Umbilical cord (tissue), 2 donors: ENCODE results near the gene RNF150. TPM values are rescaled to one million over a fixed set of nuclear protein-coding genes. Genes with fewer than 3 reads are reported as not detected.
A peak's percentile ranks its signal among the peaks of the same experiment; 100 is the strongest.

Experiments
- DNase-seq: peaks from one replicate; pipeline ENCODE4 v3.0.0-alpha.2; 2015; ENCODE audit warnings: low spot score
- total RNA-seq: library from RNA; depleted of rRNA; stranded (reverse); fragments of >200 nt; gene quantifications from one replicate; pipeline ENCODE4 v1.2.3, GENCODE V29; 2014; ENCODE audit warnings: low replicate concordance; ENCODE audit not compliant: insufficient read depth

RNF150 gene
- total RNA-seq, 1 donor from 2014 or later, result 8.7 TPM

- no peak for DNase-seq
Observed at GRCh38 chr4:140867356-140867755, 265.9 kb downstream of the RNF150 start.

GRCh38 chr4:140866492-140867005 is 266.7 kb downstream of the RNF150 start:
- no peak for DNase-seq

- no peak for DNase-seq
Observed at GRCh38 chr4:140865253-140866217, 267.7 kb downstream of the RNF150 start.

- DNase-seq, result no peak
Observed at GRCh38 chr4:140863197-140863596, 270.1 kb downstream of the RNF150 start.

GRCh38 chr4:140862177-140862442 is 271.2 kb downstream of the RNF150 start:
- DNase-seq, result no peak

- DNase-seq, result peak; percentile 91
Observed at GRCh38 chr4:140861359-140862176, 271.7 kb downstream of the RNF150 start.

GRCh38 chr4:140858897-140859296 is 274.4 kb downstream of the RNF150 start:
- no peak for DNase-seq

- DNase-seq, result no peak
Observed at GRCh38 chr4:140857111-140857510, 276.2 kb downstream of the RNF150 start.

GRCh38 chr4:140856621-140857062 is 276.6 kb downstream of the RNF150 start:
- DNase-seq, result no peak

GRCh38 chr4:140854168-140854567 is 279.1 kb downstream of the RNF150 start:
- DNase-seq, result no peak

- DNase-seq, result no peak
Observed at GRCh38 chr4:140851804-140852203, 281.5 kb downstream of the RNF150 start.

GRCh38 chr4:140851032-140851636 is 282.1 kb downstream of the RNF150 start:
- peak; percentile 83 for DNase-seq

GRCh38 chr4:140849526-140849925 is 283.7 kb downstream of the RNF150 start:
- peak; percentile 8 for DNase-seq

- no peak for DNase-seq
Observed at GRCh38 chr4:140846736-140847135, 286.5 kb downstream of the RNF150 start.

- DNase-seq, result no peak
Observed at GRCh38 chr4:140844061-140844460, 289.2 kb downstream of the RNF150 start.

GRCh38 chr4:140841186-140841585 is 292.1 kb downstream of the RNF150 start:
- DNase-seq, result no peak

GRCh38 chr4:140839888-140840790 is 293.1 kb downstream of the RNF150 start:
- DNase-seq, result peak; percentile 98

- peak; percentile 82 for DNase-seq
Observed at GRCh38 chr4:140839406-140839805, 293.9 kb downstream of the RNF150 start.

- peak; percentile 6 for DNase-seq
Observed at GRCh38 chr4:140837736-140838135, 295.5 kb downstream of the RNF150 start.

GRCh38 chr4:140834839-140835495 is 298.3 kb downstream of the RNF150 start:
- DNase-seq, result peak; percentile 81
